Left ventricle myocardium inferior (tissue), 1 donor: ENCODE results near the gene MYT1. TPM values are rescaled to one million over a fixed set of nuclear protein-coding genes. Genes with fewer than 3 reads are reported as not detected.

Source experiments
- DNase-seq: peaks from one replicate; pipeline ENCODE4 v3.0.0-alpha.2; 2020
- H3K27ac ChIP-seq: fragments of 200-600 bp; replicated peaks from 2 replicates; pipeline ENCODE4 v1.8.0; 2021
- H3K27me3 ChIP-seq: fragments of 200-600 bp; 2 replicates; pipeline ENCODE4 v1.8.0; 2021; ENCODE audit warnings: low read depth
- H3K36me3 ChIP-seq: fragments of 200-600 bp; 2 replicates; pipeline ENCODE4 v1.8.0; 2021
- H3K4me1 ChIP-seq: fragments of 200-600 bp; 2 replicates; pipeline ENCODE4 v1.8.0; 2021
- H3K4me3 ChIP-seq: fragments of 200-600 bp; 2 replicates; pipeline ENCODE4 v1.8.0; 2021; ENCODE audit warnings: mild to moderate bottlenecking, moderate library complexity
- H3K9me3 ChIP-seq: fragments of 200-600 bp; replicated peaks from 2 replicates; pipeline ENCODE4 v1.8.0; 2021
- CTCF ChIP-seq: fragments of 200-600 bp; IDR thresholded peaks from 2 replicates; pipeline ENCODE4 v1.8.0; 2021; ENCODE audit warnings: antibody characterized with exemption, mild to moderate bottlenecking, borderline replicate concordance
- intact Hi-C: fragments of 100-400 bp; cut with micrococcal nuclease; formaldehyde crosslinking; loops from one replicate; pipeline ENCODE4 v1.11.0; 2022
- total RNA-seq: library from RNA; stranded (reverse); fragmentation: NEBNext Ultra II Directional; extraction: Animal tissue kit (Norgen Biotek cat#: 25700); gene quantifications from one replicate; pipeline ENCODE4 v1.2.1, GENCODE V29; 2021
- donor health status: DM: no; HTN: yes; CAD: no; lungs with severe emphysema.

Gene MYT1
- total RNA-seq, 1 donor from 2014 or later = 0.11 TPM

DNA sequence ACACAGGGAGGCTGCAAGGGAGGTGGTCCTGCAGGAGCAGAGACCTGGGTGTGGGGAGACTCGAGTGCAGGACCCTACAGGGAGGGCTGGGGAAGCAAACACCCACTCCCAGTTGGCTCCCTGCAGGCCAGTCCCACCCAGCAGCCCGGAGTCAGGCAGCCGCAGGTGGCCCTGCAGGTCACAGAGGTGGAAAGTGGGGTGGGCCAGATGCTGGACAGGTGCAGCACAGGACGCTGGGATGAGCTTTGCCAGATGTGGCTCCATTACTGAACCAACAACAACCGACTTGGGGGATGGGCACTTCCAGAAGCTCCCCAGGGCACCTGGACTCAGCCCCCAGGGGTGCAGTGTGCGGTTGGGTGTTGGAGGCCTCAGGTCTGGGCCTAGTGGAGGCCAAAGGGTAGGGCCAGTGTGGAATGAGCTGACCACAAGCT lies 26.6 kb upstream of the MYT1 start:
- H3K4me3 ChIP-seq = no peak overlapping the region
- no peak for DNase-seq
- H3K27me3 ChIP-seq = peaks cover 33% of the 10 kb centered on the region
- TF ChIP-seq CTCF = no peak
- intact Hi-C loops = no loop called here
- H3K27ac ChIP-seq = no peak overlapping the region
- H3K36me3 ChIP-seq = no peaks in the 10 kb centered on the region
- no peaks in the 10 kb centered on the region for H3K4me1 ChIP-seq
- no peaks in the 10 kb centered on the region for H3K9me3 ChIP-seq

GRCh38 chr20:64138276-64138815 lies 25.9 kb upstream of the MYT1 start:
- H3K4me3 ChIP-seq = no peak overlapping the region
- no peaks in the 10 kb centered on the region for H3K36me3 ChIP-seq
- H3K9me3 ChIP-seq = no peaks in the 10 kb centered on the region
- TF ChIP-seq CTCF = no peak
- intact Hi-C loops = no loop called here
- no peaks in the 10 kb centered on the region for H3K4me1 ChIP-seq
- H3K27me3 ChIP-seq = peaks cover 41% of the 10 kb centered on the region
- no peak for DNase-seq
- H3K27ac ChIP-seq = no peak overlapping the region

DNA sequence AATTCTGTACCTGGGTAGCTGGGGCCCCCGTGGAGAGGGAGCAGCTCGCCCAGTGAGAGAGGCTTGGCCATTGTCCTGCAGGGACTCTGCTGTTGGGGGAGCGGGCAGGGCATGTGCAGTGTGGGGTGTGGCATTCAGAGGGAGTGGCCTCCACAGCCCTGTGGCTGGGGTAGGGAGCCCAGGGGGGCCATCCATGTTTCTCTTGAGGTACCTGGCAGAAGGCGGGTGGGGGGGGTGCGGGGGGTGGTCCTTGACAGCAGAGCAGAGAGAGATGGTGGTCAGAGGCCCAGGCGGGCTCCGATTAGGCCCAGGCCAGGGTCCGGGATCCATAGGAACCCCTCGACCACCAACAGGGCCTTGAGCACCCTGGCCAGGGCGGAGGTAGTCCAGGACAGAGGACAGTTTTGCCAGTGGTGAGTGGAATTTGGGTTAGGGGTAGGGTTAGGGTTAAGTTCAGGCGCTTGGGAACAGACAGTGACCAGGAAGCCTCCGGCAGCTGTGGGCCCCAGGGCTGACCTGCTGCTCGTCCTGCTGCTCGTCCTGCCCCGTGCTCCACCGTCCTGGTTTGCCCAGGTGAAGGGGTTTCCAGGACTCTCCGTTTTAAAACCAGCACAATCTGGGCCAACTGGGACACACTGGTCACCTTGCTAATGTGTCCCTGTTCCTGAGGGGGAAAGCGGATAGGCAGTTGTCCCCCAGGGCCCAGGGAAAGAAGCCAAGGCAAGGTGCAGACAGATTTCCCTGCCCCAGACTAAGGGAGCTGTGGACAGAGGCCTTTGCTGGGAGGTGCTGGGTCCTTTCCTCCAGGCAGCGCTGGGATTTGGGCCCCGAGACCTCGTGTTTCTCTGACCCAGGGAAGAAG lies 24.8 kb upstream of the MYT1 start:
- H3K36me3 ChIP-seq = no peaks in the 10 kb centered on the region

GRCh38 chr20:64140061-64140931 lies 24.0 kb upstream of the MYT1 start:
- Histone ChIP-seq H3K36me3 (no peaks in the 10 kb centered on the region), H3K27ac (no peak overlapping the region), H3K9me3 (peaks cover 6% of the 10 kb centered on the region), H3K27me3 (peaks cover 36% of the 10 kb centered on the region), H3K4me1 (no peaks in the 10 kb centered on the region), H3K4me3 (no peak overlapping the region)
- intact Hi-C loops = no loop called here
- TF ChIP-seq CTCF = no peak
- no peak for DNase-seq

More for the DNA sequence above, 24.8 kb upstream of the MYT1 start:
- DNase-seq = no peak
- intact Hi-C loops = no loop called here
- Histone ChIP-seq H3K27ac (no peak overlapping the region), H3K4me3 (no peak overlapping the region), H3K4me1 (no peaks in the 10 kb centered on the region), H3K9me3 (no peaks in the 10 kb centered on the region), H3K27me3 (peaks cover 37% of the 10 kb centered on the region)
- TF ChIP-seq CTCF = no peak

DNA sequence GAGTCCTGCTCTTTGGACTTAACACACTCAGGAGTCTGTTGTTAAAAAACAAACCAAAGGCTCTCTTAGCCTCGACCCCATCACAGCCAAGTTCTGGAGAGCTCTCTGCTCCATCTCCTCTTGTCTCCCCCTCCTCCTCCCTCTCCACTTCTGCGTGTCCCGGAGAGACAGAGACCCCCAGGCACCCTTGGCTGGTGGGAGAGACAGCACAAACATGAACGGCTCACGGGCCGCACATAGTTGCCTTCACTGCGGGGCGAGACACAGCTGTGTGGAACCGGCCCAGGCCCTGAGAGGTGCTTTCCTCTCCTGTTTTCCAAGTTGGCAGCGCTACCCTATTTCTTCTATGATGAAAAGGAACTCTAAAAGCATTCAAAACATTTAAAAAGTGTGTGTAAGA lies 23.3 kb upstream of the MYT1 start:
- no peak overlapping the region for H3K4me3 ChIP-seq
- H3K36me3 ChIP-seq = no peaks in the 10 kb centered on the region
- intact Hi-C loops = no loop called here
- no peak for TF ChIP-seq CTCF
- H3K27me3 ChIP-seq = peaks cover 43% of the 10 kb centered on the region
- H3K9me3 ChIP-seq = peaks cover 11% of the 10 kb centered on the region
- no peaks in the 10 kb centered on the region for H3K4me1 ChIP-seq
- DNase-seq = no peak
- H3K27ac ChIP-seq = no peak overlapping the region
